Gastroesophageal sphincter (tissue), 3 donors: ENCODE results near the gene DRD4.

Experiments used
- EP300 ChIP-seq: sonication (generic); formaldehyde crosslinking; IDR thresholded peaks from one replicate; pipeline ENCODE4 v1.6.1; 2017; ENCODE audit warnings: antibody characterized with exemption, mild to moderate bottlenecking
- POLR2A ChIP-seq, 2 donors: fragments of 450-650 bp; IDR thresholded peaks; one replicate each; pipeline ENCODE4 v1.6.1; 2017; ENCODE audit warnings: antibody characterized with exemption in 2 of 2, mild to moderate bottlenecking in 2 of 2, moderate library complexity in 1 of 2
- POLR2AphosphoS5 ChIP-seq: sonication (generic); formaldehyde crosslinking; IDR thresholded peaks from one replicate; pipeline ENCODE4 v1.6.1; 2017; ENCODE audit warnings: antibody characterized with exemption
- TF ChIP-seq, protein P1 (sequence below), 4 experiments: fragments of 200-600 bp in 2 of 4; fragments of 450-650 bp in 2 of 4; sonication (generic) in 1 of 4; IDR thresholded peaks; one replicate each; pipeline ENCODE4 v1.5.1; 2017 to 2019; ENCODE audit warnings: antibody characterized with exemption in 4 of 4, mild to moderate bottlenecking in 2 of 4, moderate library complexity in 2 of 4

DNA sequence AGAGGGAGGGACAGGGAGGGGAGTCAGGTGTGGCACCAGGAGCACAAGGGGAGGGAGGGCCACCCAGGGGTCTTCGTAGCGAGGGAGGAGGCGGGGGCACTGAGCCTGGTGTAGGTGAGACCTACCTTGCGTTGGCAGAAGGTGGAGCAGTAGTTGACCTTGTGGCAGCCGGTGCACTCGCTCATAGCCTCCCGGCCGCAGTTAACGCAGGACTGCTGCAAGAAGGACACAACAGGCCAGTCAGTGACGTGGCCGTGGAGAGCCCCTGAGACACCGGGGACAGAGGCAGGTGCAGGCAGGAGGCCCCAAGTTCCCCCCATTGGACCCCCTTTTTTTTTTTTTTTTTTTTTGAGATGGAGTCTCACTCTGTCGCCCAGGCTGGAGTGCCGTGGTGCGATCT lies 16.8 kb downstream of the DRD4 start:
- TF ChIP-seq, protein P1, sequence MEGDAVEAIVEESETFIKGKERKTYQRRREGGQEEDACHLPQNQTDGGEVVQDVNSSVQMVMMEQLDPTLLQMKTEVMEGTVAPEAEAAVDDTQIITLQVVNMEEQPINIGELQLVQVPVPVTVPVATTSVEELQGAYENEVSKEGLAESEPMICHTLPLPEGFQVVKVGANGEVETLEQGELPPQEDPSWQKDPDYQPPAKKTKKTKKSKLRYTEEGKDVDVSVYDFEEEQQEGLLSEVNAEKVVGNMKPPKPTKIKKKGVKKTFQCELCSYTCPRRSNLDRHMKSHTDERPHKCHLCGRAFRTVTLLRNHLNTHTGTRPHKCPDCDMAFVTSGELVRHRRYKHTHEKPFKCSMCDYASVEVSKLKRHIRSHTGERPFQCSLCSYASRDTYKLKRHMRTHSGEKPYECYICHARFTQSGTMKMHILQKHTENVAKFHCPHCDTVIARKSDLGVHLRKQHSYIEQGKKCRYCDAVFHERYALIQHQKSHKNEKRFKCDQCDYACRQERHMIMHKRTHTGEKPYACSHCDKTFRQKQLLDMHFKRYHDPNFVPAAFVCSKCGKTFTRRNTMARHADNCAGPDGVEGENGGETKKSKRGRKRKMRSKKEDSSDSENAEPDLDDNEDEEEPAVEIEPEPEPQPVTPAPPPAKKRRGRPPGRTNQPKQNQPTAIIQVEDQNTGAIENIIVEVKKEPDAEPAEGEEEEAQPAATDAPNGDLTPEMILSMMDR (IDR thresholded peaks at IDR 0.05) = no peak
- no peak for TF ChIP-seq POLR2A (IDR thresholded peaks at IDR 0.05)
- TF ChIP-seq EP300 = no peak
- no peak for TF ChIP-seq POLR2AphosphoS5
